GM23248 (cell line): ENCODE data around the gene SFT2D3. TPM values are rescaled to one million over a fixed set of nuclear protein-coding genes. Genes with fewer than 3 reads are reported as not detected.

Source experiments
- DNase-seq: peaks from one replicate; pipeline ENCODE4 v3.0.0-alpha.2; 2015
- H2AFZ ChIP-seq: fragments of 200-600 bp; sonication (generic); 2 replicates; pipeline ENCODE4 v1.6.1; 2016; ENCODE audit warnings: antibody characterized with exemption
- H3F3A ChIP-seq: fragments of 200-600 bp; sonication (generic); 2 replicates; pipeline ENCODE4 v1.6.1; 2016; ENCODE audit warnings: mild to moderate bottlenecking, antibody characterized with exemption, mixed run types; ENCODE audit not compliant: insufficient read depth
- H3K27ac ChIP-seq: fragments of 200-600 bp; sonication (generic); 2 replicates; pipeline ENCODE4 v1.5.1; 2016; ENCODE audit warnings: mild to moderate bottlenecking
- H3K27me3 ChIP-seq: fragments of 200-600 bp; sonication (generic); replicated peaks from 2 replicates; pipeline ENCODE4 v1.6.1; 2016; ENCODE audit warnings: mild to moderate bottlenecking; ENCODE audit not compliant: insufficient read depth
- H3K36me3 ChIP-seq: fragments of 200-600 bp; sonication (generic); 2 replicates; pipeline ENCODE4 v1.6.1; 2016; ENCODE audit warnings: low read depth, mild to moderate bottlenecking
- H3K4me1 ChIP-seq: fragments of 200-600 bp; sonication (generic); 2 replicates; pipeline ENCODE4 v1.6.1; 2016; ENCODE audit warnings: mild to moderate bottlenecking; ENCODE audit not compliant: insufficient read depth
- H3K4me2 ChIP-seq: fragments of 200-600 bp; sonication (generic); one replicate; pipeline ENCODE4 v1.6.1; 2016; ENCODE audit warnings: mild to moderate bottlenecking; ENCODE audit not compliant: unreplicated experiment
- H3K4me3 ChIP-seq: fragments of 200-600 bp; sonication (generic); 2 replicates; pipeline ENCODE4 v1.5.1; 2016; ENCODE audit warnings: mild to moderate bottlenecking
- H3K79me2 ChIP-seq: fragments of 200-600 bp; sonication (generic); 2 replicates; pipeline ENCODE4 v1.6.1; 2016; ENCODE audit warnings: mild to moderate bottlenecking; ENCODE audit not compliant: insufficient read depth
- H3K9ac ChIP-seq: fragments of 200-600 bp; sonication (generic); 2 replicates; pipeline ENCODE4 v1.6.1; 2016; ENCODE audit warnings: mild to moderate bottlenecking
- H3K9me2 ChIP-seq: fragments of 200-600 bp; sonication (generic); 2 replicates; pipeline ENCODE4 v1.6.1; 2016; ENCODE audit warnings: mixed run types, mild to moderate bottlenecking, moderate library complexity; ENCODE audit not compliant: insufficient read depth
- H3K9me3 ChIP-seq: fragments of 200-600 bp; sonication (generic); one replicate; pipeline ENCODE4 v1.6.1; 2017; ENCODE audit warnings: low read depth
- H4K20me1 ChIP-seq: fragments of 200-600 bp; sonication (generic); 2 replicates; pipeline ENCODE4 v1.6.0; 2016; ENCODE audit not compliant: insufficient read depth
- EZH2 ChIP-seq: fragments of 200-600 bp; sonication (generic); IDR thresholded peaks from 2 replicates; pipeline ENCODE4 v1.6.1; 2018; ENCODE audit warnings: antibody characterized with exemption, mild to moderate bottlenecking; ENCODE audit not compliant: insufficient read depth, poor library complexity, severe bottlenecking
- EZH2phosphoT487 ChIP-seq: fragments of 200-600 bp; sonication (generic); IDR thresholded peaks from 2 replicates; pipeline ENCODE4 v1.6.1; 2018; ENCODE audit warnings: antibody characterized with exemption, moderate library complexity, mild to moderate bottlenecking, low read depth; ENCODE audit not compliant: insufficient read depth
- WGBS, 2 experiments: methylation state at CpG; one replicate each; pipeline ENCODE4 v1.1.6; 2015 to 2017; ENCODE audit warnings: low lambda C conversion rate in 2 of 2, low coverage in 1 of 2; ENCODE audit errors: missing lambda C conversion rate in 2 of 2; 5-methylcytosine and 5-hydroxymethylcytosine counted together
- in situ Hi-C: fragments of 300-500 bp; cut with MboI; formaldehyde crosslinking; loops from 2 replicates; pipeline ENCODE4 v1.15.0; 2020
- polyA plus RNA-seq: library from polyadenylated mRNA; unstranded; fragments of >200 nt; fragmentation: Nextera tagmentation; extraction: Ambion mirVana; gene quantifications from 2 replicates; pipeline ENCODE4 v1.2.1, GENCODE V29; 2016
- total RNA-seq: library from RNA; depleted of rRNA; stranded (reverse); fragments of >200 nt; shearing (Covaris generic); gene quantifications from 2 replicates; pipeline ENCODE4 v1.2.3, GENCODE V29; 2014

Gene SFT2D3
- total and polyA plus RNA-seq, 2 experiments from 2014 or later, result 9.4 TPM; not detected in 1

DNA sequence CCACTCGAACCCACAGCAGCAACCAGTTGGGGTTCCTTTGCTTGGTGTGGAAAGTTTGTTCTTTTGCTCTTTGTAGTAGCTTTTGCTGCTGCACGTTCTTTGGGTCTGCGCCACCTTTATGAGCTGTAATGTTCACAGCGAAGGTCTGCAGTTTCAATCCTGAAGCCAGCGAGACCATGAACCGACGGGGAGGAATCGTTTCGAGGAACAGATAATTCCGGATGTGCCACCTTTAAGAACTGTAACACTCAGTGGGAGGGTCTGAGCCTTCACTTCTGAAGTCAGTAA lies 41.1 kb upstream of the SFT2D3 start:
- H3K79me2 ChIP-seq, result peaks cover 25% of the 10 kb centered on the region
- H3K36me3 ChIP-seq, result no peaks in the 10 kb centered on the region
- no peaks in the 10 kb centered on the region for H3K27me3 ChIP-seq
- in situ Hi-C loops, result no loop called here
- no peaks in the 10 kb centered on the region for H4K20me1 ChIP-seq
- no peaks in the 10 kb centered on the region for H3K9me3 ChIP-seq
- no peak overlapping the region for H3K27ac ChIP-seq
- no peak overlapping the region for H3K4me2 ChIP-seq
- no peaks in the 10 kb centered on the region for H3F3A ChIP-seq
- TF ChIP-seq EZH2phosphoT487 (no peak), EZH2 (no peak)
- no peak overlapping the region for H3K9ac ChIP-seq
- 86 to 88% methylated on average over 10 of the region's 10 CpGs for WGBS, 2 experiments
- no peak overlapping the region for H2AFZ ChIP-seq
- H3K4me1 ChIP-seq, result peaks cover 16% of the 10 kb centered on the region
- H3K9me2 ChIP-seq, result no peaks in the 10 kb centered on the region
- no peak overlapping the region for H3K4me3 ChIP-seq
- DNase-seq, result no peak

DNA sequence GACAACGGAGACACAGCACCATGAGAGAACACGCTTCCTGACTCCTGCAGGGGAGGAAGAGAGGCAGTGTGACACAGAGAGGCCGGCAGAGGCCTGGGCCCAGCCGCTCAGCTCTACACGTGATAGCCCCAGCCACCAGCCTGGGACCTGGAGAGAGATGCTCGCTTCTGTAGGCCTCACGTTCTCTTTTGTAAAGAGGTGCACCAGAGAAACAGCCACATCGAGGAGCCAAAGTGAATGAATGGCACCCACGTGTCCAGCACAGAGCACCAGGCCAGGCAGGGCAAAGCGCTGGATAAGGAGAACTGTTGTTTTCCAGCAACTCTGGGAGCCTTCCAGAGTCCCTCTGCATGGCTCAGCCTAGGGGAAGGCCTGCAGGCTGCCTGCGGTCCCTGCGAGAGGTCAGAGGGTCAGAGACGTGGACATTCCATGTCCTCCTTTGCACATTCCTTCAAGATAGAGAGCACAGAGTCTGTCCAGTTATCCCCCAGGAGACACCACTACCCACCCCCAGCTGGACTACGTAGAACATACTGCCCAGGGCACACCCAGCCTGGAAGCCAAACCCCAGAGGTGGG lies 40.1 kb upstream of the SFT2D3 start:
- TF ChIP-seq EZH2, result no peak
- no peak for TF ChIP-seq EZH2phosphoT487
- no peak overlapping the region for H2AFZ ChIP-seq
- H3F3A ChIP-seq, result no peaks in the 10 kb centered on the region
- peak overlapping the region; percentile 73 for H3K27ac ChIP-seq
- H3K27me3 ChIP-seq, result no peaks in the 10 kb centered on the region
- 65 to 75% methylated on average over 12 to 13 of the region's 14 CpGs for WGBS, 2 experiments
- in situ Hi-C loops, result no loop called here
- no peaks in the 10 kb centered on the region for H3K9me3 ChIP-seq
- peaks cover 16% of the 10 kb centered on the region for H3K4me1 ChIP-seq
- no peak overlapping the region for H3K4me3 ChIP-seq
- peaks cover 34% of the 10 kb centered on the region for H3K79me2 ChIP-seq
- no peaks in the 10 kb centered on the region for H3K9me2 ChIP-seq
- H3K4me2 ChIP-seq, result peak overlapping the region; percentile 62
- DNase-seq, result peak; percentile 51
- H3K9ac ChIP-seq, result peak overlapping the region; percentile 54
- H3K36me3 ChIP-seq, result no peaks in the 10 kb centered on the region
- H4K20me1 ChIP-seq, result no peaks in the 10 kb centered on the region

GRCh38 chr2:127661949-127662510 lies 39.3 kb upstream of the SFT2D3 start:
- WGBS, 2 experiments, result 32 to 34% methylated on average over 8 to 9 of the region's 9 CpGs
- Histone ChIP-seq H3K36me3 (no peaks in the 10 kb centered on the region), H3K27me3 (no peaks in the 10 kb centered on the region), H3K4me2 (peak overlapping the region; percentile 62), H3K9me2 (no peaks in the 10 kb centered on the region), H3K79me2 (peaks cover 42% of the 10 kb centered on the region), H2AFZ (no peak overlapping the region), H3K4me1 (peaks cover 16% of the 10 kb centered on the region), H3K27ac (peak overlapping the region; percentile 73), H3K4me3 (no peak overlapping the region), H3F3A (no peaks in the 10 kb centered on the region), H3K9ac (peak overlapping the region; percentile 54), H4K20me1 (no peaks in the 10 kb centered on the region), H3K9me3 (no peaks in the 10 kb centered on the region)
- in situ Hi-C loops, result no loop called here
- peak; percentile 86 for DNase-seq
- TF ChIP-seq EZH2phosphoT487 (no peak), EZH2 (no peak)

GRCh38 chr2:127662937-127663565 lies 38.2 kb upstream of the SFT2D3 start:
- no peaks in the 10 kb centered on the region for H3K9me2 ChIP-seq
- H3K4me2 ChIP-seq, result no peak overlapping the region
- H3K9ac ChIP-seq, result no peak overlapping the region
- H3K27me3 ChIP-seq, result no peaks in the 10 kb centered on the region
- H2AFZ ChIP-seq, result no peak overlapping the region
- 63 to 69% methylated on average over 9 of the region's 9 CpGs for WGBS, 2 experiments
- H3K36me3 ChIP-seq, result no peaks in the 10 kb centered on the region
- peaks cover 16% of the 10 kb centered on the region for H3K4me1 ChIP-seq
- no peaks in the 10 kb centered on the region for H4K20me1 ChIP-seq
- H3K9me3 ChIP-seq, result no peaks in the 10 kb centered on the region
- peak; percentile 31 for DNase-seq
- no peak overlapping the region for H3K27ac ChIP-seq
- TF ChIP-seq EZH2 (no peak), EZH2phosphoT487 (no peak)
- no peak overlapping the region for H3K4me3 ChIP-seq
- in situ Hi-C loops, result no loop called here
- peaks cover 53% of the 10 kb centered on the region for H3K79me2 ChIP-seq
- H3F3A ChIP-seq, result no peaks in the 10 kb centered on the region
